Omental fat pad (tissue), 4 donors: Measurements from ENCODE around the gene DCAF6. TPM values are rescaled to one million over a fixed set of nuclear protein-coding genes. Genes with fewer than 3 reads are reported as not detected.

Source experiments
- ATAC-seq: fragments of 150-250 bp; one replicate; pipeline ENCODE4 v1.9.1; 2016; ENCODE audit warnings: mild to moderate bottlenecking, moderate library complexity; ENCODE audit not compliant: low FRiP score
- DNase-seq: peaks from one replicate; pipeline ENCODE4 v3.0.0-alpha.2; 2019; ENCODE audit warnings: low spot score
- CTCF ChIP-seq, 3 donors: fragments of 450-650 bp; IDR thresholded peaks; one replicate each; pipeline ENCODE4 v1.5.1; 2016 to 2017; ENCODE audit warnings: antibody characterized with exemption in 3 of 3, mild to moderate bottlenecking in 3 of 3, moderate library complexity in 2 of 3
- total RNA-seq, 4 donors: library from RNA; depleted of rRNA; stranded (reverse); fragments of >200 nt; gene quantifications; one replicate each; pipeline ENCODE4 v1.1.0, GENCODE V29; 2016

Gene DCAF6
- total RNA-seq, 4 donors from 2014 or later = 57.2 to 98.4 (median 75.5) TPM

DNA sequence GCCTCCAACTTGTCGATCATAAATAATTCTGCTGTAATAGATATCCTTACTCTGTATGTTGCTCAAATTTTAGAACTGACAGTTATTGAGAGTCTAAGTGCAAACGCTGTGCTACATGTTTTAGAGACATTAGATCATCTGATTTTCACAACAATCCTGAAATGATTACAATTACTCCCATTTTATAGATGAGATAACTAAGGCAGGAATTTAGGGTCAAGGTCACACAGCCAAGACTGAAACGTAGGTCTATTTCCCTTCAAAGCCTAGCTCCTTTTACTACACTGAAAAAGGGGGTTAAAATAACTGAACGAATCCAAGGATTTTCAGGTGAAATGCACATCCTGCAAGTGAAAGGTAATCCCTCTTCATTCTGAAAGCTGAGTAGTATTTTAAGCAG is 2.7 kb upstream of the DCAF6 start:
- DNase-seq = no peak
- no peak for TF ChIP-seq CTCF (IDR thresholded peaks at IDR 0.05)
- ATAC-seq = no peak

DNA sequence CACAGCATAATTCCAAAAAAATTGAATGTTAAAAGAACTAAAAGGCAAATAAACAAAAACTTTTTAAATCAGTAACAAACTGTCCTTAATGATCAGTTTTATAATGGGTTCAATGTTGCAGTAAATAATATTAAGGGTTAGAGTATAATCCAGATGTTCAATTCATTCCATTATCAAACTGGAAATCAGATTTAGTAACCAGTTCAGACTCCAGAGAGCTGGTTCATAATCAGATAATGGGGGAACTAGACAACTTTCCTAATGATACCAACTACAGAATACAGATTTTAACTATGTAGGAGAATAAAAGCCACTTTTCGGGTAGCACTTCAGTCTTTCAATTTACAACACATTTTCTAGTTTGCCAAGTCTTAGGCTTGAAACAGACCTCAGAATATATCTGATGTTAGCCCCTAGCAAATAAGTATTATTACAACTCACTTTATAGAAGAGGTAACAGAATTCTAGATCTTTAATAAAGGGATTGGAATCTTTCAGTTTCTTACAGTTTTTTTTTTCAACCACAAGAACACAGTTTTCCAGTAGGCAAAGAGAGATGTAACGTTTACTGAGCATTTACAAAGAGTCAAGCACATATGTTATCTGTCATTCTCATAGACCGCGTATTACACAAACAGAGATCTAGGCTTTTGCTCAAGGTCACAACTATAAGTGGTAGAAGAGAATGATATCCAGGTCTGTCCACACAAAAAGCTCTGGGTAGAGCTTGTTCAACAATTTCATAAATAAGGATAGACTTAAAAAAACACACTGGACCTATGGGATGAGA is 1.9 kb upstream of the DCAF6 start:
- TF ChIP-seq CTCF (IDR thresholded peaks at IDR 0.05) = no peak
- ATAC-seq (no peak), DNase-seq (no peak)

GRCh38 chr1:167935216-167936067 is 1.0 kb upstream of the DCAF6 start:
- peak; percentile 30 for ATAC-seq
- DNase-seq = no peak
- no peak for TF ChIP-seq CTCF (IDR thresholded peaks at IDR 0.05)

DNA sequence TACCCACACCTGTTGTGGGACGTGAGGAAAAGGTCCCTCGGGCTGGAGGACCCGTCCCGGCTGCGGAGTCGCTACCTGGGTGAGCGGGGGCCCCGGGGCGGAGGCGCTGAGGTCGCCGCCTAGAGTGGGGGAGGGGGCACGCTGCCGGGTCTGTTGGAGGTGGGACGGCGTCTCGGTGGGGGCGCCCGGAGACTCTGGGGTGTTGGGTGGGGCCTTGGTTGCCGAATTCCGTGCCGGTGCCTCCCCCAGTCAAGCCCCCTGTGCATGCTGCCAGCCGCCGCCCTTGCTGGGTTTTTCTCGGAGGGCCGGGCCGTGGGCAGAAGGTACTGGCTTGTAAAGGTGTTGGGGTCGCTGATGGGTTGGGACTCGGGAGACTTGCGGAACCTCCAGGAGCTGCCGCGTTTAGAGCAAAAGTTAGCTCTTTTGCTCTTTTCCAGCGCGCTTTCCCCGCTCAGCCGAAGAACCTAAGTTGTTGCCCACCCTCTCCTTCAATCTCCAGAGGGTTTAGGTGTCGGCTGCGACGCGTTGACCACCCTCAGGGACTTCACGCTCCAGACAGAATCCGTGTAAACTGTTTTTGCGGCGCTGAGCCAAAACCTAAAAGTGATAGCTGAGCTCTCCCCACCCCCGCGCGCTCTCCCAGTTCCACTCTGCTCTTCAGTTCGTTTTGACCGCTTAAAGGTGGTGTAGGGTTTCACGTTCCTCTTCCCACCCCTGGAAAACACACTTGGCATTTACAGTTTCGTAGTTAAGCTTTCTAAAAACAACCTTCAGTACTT is 636 bp downstream of the DCAF6 start, which contains the start of gene MPC2:
MPC2 (minus strand) TSS at position 143 of the 779 bp plus-strand sequence. CDS start 1,231 bp downstream, outside the sequence.
- ATAC-seq = peak; percentile 48
- DNase-seq = peak; percentile 52
- TF ChIP-seq CTCF (IDR thresholded peaks at IDR 0.05) = no peak

DNA sequence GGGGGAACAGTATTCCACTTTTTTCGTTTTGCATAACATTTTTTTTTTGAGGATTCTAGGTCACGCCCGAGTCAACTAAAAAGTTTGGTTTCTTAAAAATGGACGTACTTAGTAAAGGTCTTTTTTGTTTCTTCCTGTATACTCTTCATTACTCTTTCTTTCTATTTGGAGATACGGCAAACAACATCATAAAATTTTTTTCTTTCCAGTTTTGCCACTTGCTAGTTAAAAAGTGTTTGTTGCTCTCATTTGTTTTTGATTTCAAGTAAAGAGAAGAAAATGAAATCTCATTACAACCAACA is 1.2 kb downstream of the DCAF6 start:
- no peak for TF ChIP-seq CTCF (IDR thresholded peaks at IDR 0.05)
- DNase-seq (no peak), ATAC-seq (no peak)

- ATAC-seq (no peak), DNase-seq (no peak)
- no peak for TF ChIP-seq CTCF (IDR thresholded peaks at IDR 0.05)
Observed at GRCh38 chr1:167938080-167938636, 1.7 kb downstream of the DCAF6 start.
